ENCODE data around the gene ADIPOR2. TPM values are rescaled to one million over a fixed set of nuclear protein-coding genes. Genes with fewer than 3 reads are reported as not detected.

Gene ADIPOR2
- total RNA-seq, 1 experiment from 2014 or later: 45.3 TPM

GRCh38 chr12:1767407-1768090 is 76.7 kb downstream of the ADIPOR2 start:
- Histone ChIP-seq H3K27ac (ENCODE audit: insufficient read length, low read depth, low read length) (no peak overlapping the region), H3K18ac (ENCODE audit: insufficient read length, low read depth, low read length) (no peak overlapping the region), H2BK5ac (ENCODE audit: insufficient read length, low read length) (no peak overlapping the region), H4K20me1 (ENCODE audit: control insufficient read depth, insufficient read depth, insufficient read length) (no peaks in the 10 kb centered on the region), H3K9me3 (ENCODE audit: control insufficient read depth, low read depth, low read length) (no peaks in the 10 kb centered on the region), H3K4me2 (ENCODE audit: insufficient read depth, insufficient read length, low read length) (no peak overlapping the region), H4K91ac (ENCODE audit: insufficient read length, low read depth, low read length) (no peak overlapping the region), H4K5ac (ENCODE audit: insufficient read length, low read depth, low read length) (no peak overlapping the region), H2BK12ac (ENCODE audit: insufficient read length, low read depth, low read length) (no peak overlapping the region), H3K23me2 (ENCODE audit: insufficient read length, low read depth, low read length, poor library complexity, severe bottlenecking) (no peaks in the 10 kb centered on the region), H3K27me3 (ENCODE audit: insufficient read depth, low read length) (no peaks in the 10 kb centered on the region), H4K8ac (replicated peaks; ENCODE audit: insufficient read length, low read depth, low read length) (no peak overlapping the region), H2AFZ (ENCODE audit: low read length) (no peak overlapping the region), H2BK120ac (ENCODE audit: low read depth, low read length, poor library complexity, severe bottlenecking) (no peak overlapping the region), H3K23ac (ENCODE audit: insufficient read length, low read depth, low read length) (no peak overlapping the region), H3K9ac (ENCODE audit: extremely low read depth, insufficient read length, low read length) (no peak overlapping the region), H3K4me1 (ENCODE audit: insufficient read depth, low read length) (no peaks in the 10 kb centered on the region), H3K56ac (ENCODE audit: insufficient read length, low read depth, low read length) (no peak overlapping the region), H3K79me1 (ENCODE audit: insufficient read depth, low read depth, low read length, poor library complexity, severe bottlenecking) (peaks cover 3% of the 10 kb centered on the region), H2BK15ac (ENCODE audit: low read depth, low read length) (no peak overlapping the region), H2BK20ac (ENCODE audit: low read depth, low read length, poor library complexity, severe bottlenecking) (no peak overlapping the region), H3K4ac (ENCODE audit: low read depth, low read length) (no peak overlapping the region), H3K79me2 (ENCODE audit: insufficient read depth, low read length) (peaks cover 4% of the 10 kb centered on the region; the same call in 1 of the 2 replicates), H3T11ph (ENCODE audit: low read length) (no peak overlapping the region), H2AK5ac (ENCODE audit: insufficient read length, low read length) (no peak overlapping the region), H3K14ac (ENCODE audit: insufficient read depth, low read length) (no peak overlapping the region)
- TF ChIP-seq CTCF (conservative IDR thresholded peaks at IDR 0.05): no peak
- H3K4me1 Mint-ChIP-seq: peaks cover 8 to 15% of the 10 kb centered on the region in 2 experiments
- no CpG with 5 or more reads among the region's 1 CpG for WGBS (ENCODE audit: extremely low coverage, insufficient read length, low lambda C conversion rate)
- H3K9me3 Mint-ChIP-seq: no peaks in the 10 kb centered on the region
- no peaks in the 10 kb centered on the region for H3K27me3 Mint-ChIP-seq (ENCODE audit: low read depth)
- H3K36me3 Mint-ChIP-seq (ENCODE audit: insufficient read depth in 1 of 3, low read depth in 3 of 3): no peaks in the 10 kb centered on the region
- no peak overlapping the region for H3K4me3 Mint-ChIP-seq
- no peak overlapping the region for H3K27ac Mint-ChIP-seq
- DNase-seq: no peak
